HL-60 (cell line): ENCODE measurements around the gene VAMP4.

Experiments
- DNase-seq, 2 experiments: peaks; one replicate each; pipeline ENCODE4 v3.0.0-alpha.2; 2010 to 2020; ENCODE audit warnings: low read depth in 1 of 2, low spot score in 1 of 2
- H3K27ac ChIP-seq: fragments of 250-450 bp; sonication (Bioruptor Pico); replicated peaks from 2 replicates; pipeline ENCODE4 v1.5.1; 2020; ENCODE audit warnings: mild to moderate bottlenecking, moderate library complexity
- H3K27me3 ChIP-seq: fragments of 250-450 bp; sonication (Bioruptor Pico); 2 replicates; pipeline ENCODE4 v1.5.1; 2021; ENCODE audit warnings: mild to moderate bottlenecking, moderate library complexity; ENCODE audit not compliant: insufficient read depth, poor library complexity, severe bottlenecking
- H3K4me3 ChIP-seq: replicated peaks from 2 replicates; pipeline ENCODE4 v1.5.1; 2011; ENCODE audit warnings: mild to moderate bottlenecking, control low read depth, low read length; ENCODE audit not compliant: insufficient read depth
- GABPA ChIP-seq: IDR thresholded peaks from 2 replicates; pipeline ENCODE4 v1.6.1; 2012; ENCODE audit warnings: low read depth
- POLR2AphosphoS5 ChIP-seq: IDR thresholded peaks from 2 replicates; pipeline ENCODE4 v1.6.1; 2012; ENCODE audit warnings: low read depth
- REST ChIP-seq: IDR thresholded peaks from 2 replicates; pipeline ENCODE4 v1.6.1; 2012; ENCODE audit warnings: low read depth; ENCODE audit not compliant: insufficient replicate concordance
- SPI1 ChIP-seq: IDR thresholded peaks from 2 replicates; pipeline ENCODE4 v1.6.1; 2012; ENCODE audit warnings: low read depth, mild to moderate bottlenecking, borderline replicate concordance
- TF ChIP-seq, protein P1 (sequence below): IDR thresholded peaks from one replicate; pipeline ENCODE4 v1.5.1; 2011; ENCODE audit warnings: low read length, control low read depth, inconsistent platforms; ENCODE audit not compliant: insufficient read depth

The VAMP4 gene

GRCh38 chr1:171756856-171757255, 15.0 kb upstream of the VAMP4 start:
- TF ChIP-seq, protein P1, sequence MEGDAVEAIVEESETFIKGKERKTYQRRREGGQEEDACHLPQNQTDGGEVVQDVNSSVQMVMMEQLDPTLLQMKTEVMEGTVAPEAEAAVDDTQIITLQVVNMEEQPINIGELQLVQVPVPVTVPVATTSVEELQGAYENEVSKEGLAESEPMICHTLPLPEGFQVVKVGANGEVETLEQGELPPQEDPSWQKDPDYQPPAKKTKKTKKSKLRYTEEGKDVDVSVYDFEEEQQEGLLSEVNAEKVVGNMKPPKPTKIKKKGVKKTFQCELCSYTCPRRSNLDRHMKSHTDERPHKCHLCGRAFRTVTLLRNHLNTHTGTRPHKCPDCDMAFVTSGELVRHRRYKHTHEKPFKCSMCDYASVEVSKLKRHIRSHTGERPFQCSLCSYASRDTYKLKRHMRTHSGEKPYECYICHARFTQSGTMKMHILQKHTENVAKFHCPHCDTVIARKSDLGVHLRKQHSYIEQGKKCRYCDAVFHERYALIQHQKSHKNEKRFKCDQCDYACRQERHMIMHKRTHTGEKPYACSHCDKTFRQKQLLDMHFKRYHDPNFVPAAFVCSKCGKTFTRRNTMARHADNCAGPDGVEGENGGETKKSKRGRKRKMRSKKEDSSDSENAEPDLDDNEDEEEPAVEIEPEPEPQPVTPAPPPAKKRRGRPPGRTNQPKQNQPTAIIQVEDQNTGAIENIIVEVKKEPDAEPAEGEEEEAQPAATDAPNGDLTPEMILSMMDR = no peak
- TF ChIP-seq REST (no peak), GABPA (no peak), POLR2AphosphoS5 (no peak), SPI1 (no peak)
- no peak overlapping the region for H3K27ac ChIP-seq
- no peaks in the 10 kb centered on the region for H3K27me3 ChIP-seq
- DNase-seq = no peak
- no peak overlapping the region for H3K4me3 ChIP-seq

- Histone ChIP-seq H3K27me3 (no peaks in the 10 kb centered on the region), H3K27ac (no peak overlapping the region), H3K4me3 (no peak overlapping the region)
- DNase-seq = no peak
- TF ChIP-seq SPI1 (no peak), REST (no peak), GABPA (no peak), POLR2AphosphoS5 (no peak)
- TF ChIP-seq, protein P1 = no peak
These were observed 13.1 kb upstream of the VAMP4 start for GRCh38 chr1:171754971-171755370.

GRCh38 chr1:171754353-171754705, 12.5 kb upstream of the VAMP4 start:
- H3K27me3 ChIP-seq = no peaks in the 10 kb centered on the region
- no peak overlapping the region for H3K4me3 ChIP-seq
- H3K27ac ChIP-seq = no peak overlapping the region
- DNase-seq = no peak
- TF ChIP-seq POLR2AphosphoS5 (no peak), REST (no peak), GABPA (no peak), SPI1 (no peak)
- TF ChIP-seq, protein P1 = no peak
